ENCODE measurements around the gene GDPGP1.

The GDPGP1 gene

GRCh38 chr15:90203922-90204321 lies 30.1 kb upstream of the GDPGP1 start:
- DNase-seq (ENCODE audit: low read depth in 3 of 3): no peak

GRCh38 chr15:90205050-90205848 lies 28.8 kb upstream of the GDPGP1 start:
- DNase-seq (ENCODE audit: low read depth in 3 of 3): no peak

- no peak for DNase-seq (ENCODE audit: low read depth in 3 of 3)
These were observed 28.1 kb upstream of the GDPGP1 start for GRCh38 chr15:90205886-90206285.

GRCh38 chr15:90207252-90207651 lies 26.8 kb upstream of the GDPGP1 start:
- DNase-seq (ENCODE audit: low read depth in 3 of 3): no peak

GRCh38 chr15:90208356-90208755 lies 25.7 kb upstream of the GDPGP1 start:
- no peak for DNase-seq (ENCODE audit: low read depth in 3 of 3)

GRCh38 chr15:90209591-90209990 lies 24.4 kb upstream of the GDPGP1 start:
- no peak for DNase-seq (ENCODE audit: low read depth in 3 of 3)

- DNase-seq (ENCODE audit: low read depth in 3 of 3): no peak
These were observed 23.4 kb upstream of the GDPGP1 start for GRCh38 chr15:90210593-90210992.

- DNase-seq (ENCODE audit: low read depth in 3 of 3): no peak
These were observed 23.0 kb upstream of the GDPGP1 start for GRCh38 chr15:90211009-90211408.

- no peak for DNase-seq (ENCODE audit: low read depth in 3 of 3)
These were observed 22.4 kb upstream of the GDPGP1 start for GRCh38 chr15:90211440-90212143.

- no peak for DNase-seq (ENCODE audit: low read depth in 3 of 3)
These were observed 21.5 kb upstream of the GDPGP1 start for GRCh38 chr15:90212221-90213098.

GRCh38 chr15:90213122-90213817 lies 20.7 kb upstream of the GDPGP1 start:
- no peak for DNase-seq (ENCODE audit: low read depth in 3 of 3)

- no peak for DNase-seq (ENCODE audit: low read depth in 3 of 3)
These were observed 20.2 kb upstream of the GDPGP1 start for GRCh38 chr15:90213818-90214204.

- DNase-seq (ENCODE audit: low read depth in 3 of 3): no peak
These were observed 19.3 kb upstream of the GDPGP1 start for GRCh38 chr15:90214553-90215196.

GRCh38 chr15:90217671-90218394 lies 16.2 kb upstream of the GDPGP1 start:
- no peak for DNase-seq (ENCODE audit: low read depth in 3 of 3)

- peak in 1 of 3 experiments; percentile 30 for DNase-seq (ENCODE audit: low read depth in 3 of 3)
These were observed 14.4 kb upstream of the GDPGP1 start for GRCh38 chr15:90219421-90220141.

- no peak for DNase-seq (ENCODE audit: low read depth in 3 of 3)
These were observed 12.6 kb upstream of the GDPGP1 start for GRCh38 chr15:90221246-90221900.

GRCh38 chr15:90222547-90222946 lies 11.5 kb upstream of the GDPGP1 start:
- no peak for DNase-seq (ENCODE audit: low read depth in 3 of 3)

GRCh38 chr15:90223441-90224165 lies 10.4 kb upstream of the GDPGP1 start:
- no peak for DNase-seq (ENCODE audit: low read depth in 3 of 3)

- no peak for DNase-seq (ENCODE audit: low read depth in 3 of 3)
These were observed 9.0 kb upstream of the GDPGP1 start for GRCh38 chr15:90225047-90225446.
